Non-pigmented ciliary epithelial cell (primary cell): ENCODE results near the gene LRRC61.
"Not testable (repeated sequence)": the region's sequence is repeated elsewhere in the genome, so short reads cannot be mapped to it uniquely, and the experiment has no call there.

ENCODE experiments used
- DNase-seq: peaks from one replicate; pipeline ENCODE4 v3.0.0-alpha.2; 2010; ENCODE audit warnings: low read depth

Gene LRRC61

GRCh38 chr7:150307904-150308303 lies 15.3 kb upstream of the LRRC61 start:
- no peak for DNase-seq

DNA sequence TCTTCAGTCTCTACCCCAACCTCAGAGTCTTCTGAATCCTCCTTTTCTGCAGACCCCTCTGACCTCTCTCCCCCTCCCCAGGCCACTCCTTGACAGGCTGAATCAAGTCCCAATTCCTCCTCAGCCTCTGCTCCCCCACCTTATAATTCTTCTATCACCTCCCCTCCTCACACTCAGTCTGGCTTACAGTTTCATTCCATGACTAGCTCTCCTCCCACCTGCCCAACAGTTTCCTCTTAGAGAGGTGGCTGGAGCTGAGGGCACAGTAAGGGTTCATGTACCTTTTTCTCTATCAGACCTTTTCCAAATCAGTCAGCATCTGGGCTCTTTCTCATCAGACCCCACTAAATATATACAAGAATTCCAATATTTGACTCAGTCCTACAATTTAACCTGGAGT lies 14.6 kb upstream of the LRRC61 start:
- no peak for DNase-seq

- DNase-seq = no peak
Observed at GRCh38 chr7:150311146-150311545, 12.0 kb upstream of the LRRC61 start.

- DNase-seq = no peak
Observed at GRCh38 chr7:150311711-150312110, 11.4 kb upstream of the LRRC61 start.

GRCh38 chr7:150312649-150313366 lies 10.3 kb upstream of the LRRC61 start:
- DNase-seq = not testable (repeated sequence)

DNA sequence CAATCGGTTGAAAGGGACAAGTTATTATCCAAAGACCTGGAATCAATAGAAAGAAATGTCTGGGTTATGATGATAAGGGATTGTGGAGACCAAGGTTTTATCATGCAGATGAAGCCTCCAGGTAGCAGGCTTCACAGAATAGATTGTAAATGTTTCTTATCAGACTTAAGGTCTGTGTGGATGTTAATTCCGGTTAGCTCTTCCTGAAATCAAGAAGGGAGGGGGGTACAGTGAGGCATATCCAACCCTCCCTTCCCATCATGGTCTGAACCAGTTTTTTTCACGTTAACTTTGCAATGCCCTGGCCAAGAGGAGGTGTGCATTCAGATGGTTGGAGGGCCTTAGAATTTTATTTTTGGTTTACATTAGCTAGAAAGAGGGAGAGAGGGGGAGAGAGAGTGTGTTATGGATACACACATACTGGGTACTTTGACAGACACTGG lies 9.8 kb upstream of the LRRC61 start:
- no peak for DNase-seq

DNA sequence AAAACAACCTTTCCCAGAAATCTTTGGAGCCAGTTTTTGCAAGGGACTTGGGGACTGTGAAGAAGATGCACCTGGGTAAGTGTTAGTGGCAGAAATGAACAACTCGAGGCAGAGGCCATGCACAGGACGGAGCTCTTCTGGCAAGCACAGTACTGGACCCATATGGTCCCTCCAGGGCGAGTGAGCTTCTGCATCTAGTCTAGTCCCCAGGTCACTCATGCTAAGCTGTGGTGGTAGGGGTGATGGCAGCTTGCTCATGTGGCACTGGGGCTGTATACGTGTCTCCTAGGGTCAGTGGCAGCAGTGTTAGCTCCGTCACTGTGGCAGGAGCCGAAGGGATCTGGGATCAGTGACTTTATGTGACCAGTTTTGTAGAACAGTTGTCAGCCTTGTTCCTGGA lies 9.3 kb upstream of the LRRC61 start:
- DNase-seq = no peak

GRCh38 chr7:150314639-150315239 lies 8.4 kb upstream of the LRRC61 start:
- no peak for DNase-seq

DNA sequence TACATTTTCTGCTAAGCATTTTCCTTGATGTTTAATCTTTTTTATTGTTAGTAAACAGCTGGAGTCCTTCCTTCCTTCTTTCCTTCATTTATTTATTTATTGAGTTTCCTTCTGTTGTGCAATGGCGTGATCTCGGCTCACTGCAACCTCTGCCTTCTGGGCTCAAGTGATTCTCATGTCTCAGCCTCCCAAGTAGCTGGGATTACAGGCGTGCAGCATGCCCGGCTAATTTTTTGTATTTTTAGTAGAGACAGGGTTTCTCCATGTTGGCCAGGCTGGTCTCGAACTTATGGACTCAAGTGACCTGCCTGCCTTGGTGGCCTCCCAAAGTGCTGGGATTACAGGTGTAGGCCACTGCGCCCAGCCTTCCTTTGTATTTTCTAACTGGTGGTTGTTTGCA lies 6.2 kb upstream of the LRRC61 start:
- DNase-seq = not testable (repeated sequence)

GRCh38 chr7:150317748-150318444 lies 5.3 kb upstream of the LRRC61 start:
- peak; percentile 68 for DNase-seq

- no peak for DNase-seq
Observed at GRCh38 chr7:150321788-150322113, 1.4 kb upstream of the LRRC61 start.

DNA sequence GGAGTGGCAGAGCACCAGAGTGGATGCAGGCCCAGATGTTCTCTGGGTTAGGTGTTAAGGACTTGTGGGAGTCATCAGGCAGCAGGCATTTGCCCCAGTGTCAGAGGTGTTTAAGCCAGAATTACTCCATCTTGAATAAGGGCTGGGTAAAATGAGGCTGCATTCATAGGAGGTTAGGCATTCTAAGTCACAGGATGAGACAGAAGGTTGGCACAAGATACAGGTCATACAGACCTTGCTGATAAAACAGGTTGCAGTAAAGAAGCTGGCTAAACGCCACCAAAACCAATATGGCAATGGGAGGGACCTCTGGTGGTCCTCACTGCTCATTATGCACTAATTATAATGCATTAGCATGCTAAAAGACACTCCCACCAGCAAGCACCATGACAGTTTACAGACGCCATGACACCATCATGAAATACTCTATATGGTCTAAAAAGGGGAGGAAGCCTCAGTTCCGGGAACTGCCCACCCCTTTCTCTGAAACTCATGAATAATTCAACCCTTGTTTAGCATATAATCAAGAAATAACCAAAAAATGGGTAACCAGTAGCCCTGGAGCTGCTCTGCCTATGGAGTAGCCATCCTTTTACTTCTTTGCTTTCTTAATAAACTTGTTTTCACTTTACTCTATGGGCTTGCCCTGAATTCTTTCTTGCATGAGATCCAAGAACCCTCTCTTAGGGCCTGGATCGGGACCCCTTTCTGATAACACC lies 882 bp upstream of the LRRC61 start:
- DNase-seq = no peak

- no peak for DNase-seq
Observed at GRCh38 chr7:150323682-150324372, 672 bp downstream of the LRRC61 start.

DNA sequence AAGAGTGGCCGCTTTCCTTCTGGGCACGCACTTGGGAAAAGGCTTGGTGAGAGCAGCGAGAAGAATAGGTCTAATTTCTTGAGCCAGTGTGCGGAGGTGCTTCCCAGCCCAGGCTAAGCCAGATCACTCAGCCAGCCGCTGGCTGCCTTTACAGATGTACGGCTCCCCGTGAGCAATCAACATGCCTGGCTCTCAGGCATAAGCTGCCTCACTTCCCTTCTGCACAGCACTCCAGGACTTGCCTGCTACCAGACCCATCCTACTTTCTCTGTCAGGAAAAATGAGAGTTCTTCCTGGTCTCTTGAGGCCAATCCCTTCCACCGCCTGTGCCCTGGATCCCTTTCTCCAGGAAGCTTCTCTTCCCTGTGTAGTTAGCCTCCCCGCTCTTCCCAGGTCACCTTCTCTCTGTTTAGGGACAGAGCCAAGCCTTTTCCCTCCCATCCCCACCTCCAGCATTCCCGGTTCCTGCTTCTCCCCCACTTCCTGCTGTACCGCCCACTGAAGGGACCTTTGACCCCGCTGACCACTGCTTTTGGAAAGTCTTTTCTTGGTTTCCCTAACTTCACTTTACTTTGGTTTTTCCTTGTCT lies 1.3 kb downstream of the LRRC61 start:
- DNase-seq = no peak

GRCh38 chr7:150325110-150325611 lies 2.0 kb downstream of the LRRC61 start:
- no peak for DNase-seq

- no peak for DNase-seq
Observed at GRCh38 chr7:150325901-150326300, 2.7 kb downstream of the LRRC61 start.

GRCh38 chr7:150326657-150327268 lies 3.6 kb downstream of the LRRC61 start:
- DNase-seq = no peak

- DNase-seq = no peak
Observed at GRCh38 chr7:150327308-150327707, 4.2 kb downstream of the LRRC61 start.

GRCh38 chr7:150329331-150330120 lies 6.4 kb downstream of the LRRC61 start:
- DNase-seq = no peak

DNA sequence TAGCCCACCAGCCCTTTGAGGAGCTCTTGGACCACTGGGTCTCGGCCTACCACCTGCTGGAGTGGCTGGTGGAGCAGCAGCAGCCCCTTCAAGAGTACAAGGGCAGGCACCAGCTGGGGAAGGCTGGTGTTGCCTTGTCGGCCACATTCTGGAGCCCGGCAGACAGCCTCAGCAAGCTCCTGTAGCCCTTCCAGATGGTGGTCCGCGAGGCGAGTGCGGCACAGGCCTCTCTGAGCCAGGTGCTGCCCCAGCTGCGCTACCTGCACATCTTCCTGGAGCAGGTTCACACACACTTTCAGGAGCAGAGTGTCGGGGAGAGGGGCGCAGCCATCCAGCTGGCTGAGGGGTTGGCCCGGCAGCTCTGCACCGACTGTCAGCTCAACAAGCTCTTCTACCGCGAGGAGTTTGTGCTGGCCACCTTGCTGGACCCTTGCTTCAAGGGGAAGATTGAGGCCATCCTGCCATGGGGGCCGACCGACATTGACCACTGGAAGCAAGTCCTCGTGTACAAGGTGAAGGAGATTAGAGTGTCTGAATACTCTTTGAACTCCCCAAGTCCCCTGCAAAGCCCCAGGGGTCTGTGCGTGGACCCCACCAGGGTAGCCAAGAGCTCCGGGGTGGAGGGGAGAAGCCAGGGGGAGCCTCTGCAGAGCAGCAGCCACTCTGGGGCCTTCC lies 7.2 kb downstream of the LRRC61 start:
- no peak for DNase-seq
